GM12872 (cell line): ENCODE data around the gene USP28.
A peak's percentile ranks its signal among the peaks of the same experiment; 100 is the strongest.

Experiments used
- TF ChIP-seq, protein P1 (sequence below): IDR thresholded peaks from 3 replicates; pipeline ENCODE4 v1.5.1; 2011; ENCODE audit warnings: low read depth, mild to moderate bottlenecking, low read length, moderate library complexity; ENCODE audit not compliant: insufficient read depth

The USP28 gene

DNA sequence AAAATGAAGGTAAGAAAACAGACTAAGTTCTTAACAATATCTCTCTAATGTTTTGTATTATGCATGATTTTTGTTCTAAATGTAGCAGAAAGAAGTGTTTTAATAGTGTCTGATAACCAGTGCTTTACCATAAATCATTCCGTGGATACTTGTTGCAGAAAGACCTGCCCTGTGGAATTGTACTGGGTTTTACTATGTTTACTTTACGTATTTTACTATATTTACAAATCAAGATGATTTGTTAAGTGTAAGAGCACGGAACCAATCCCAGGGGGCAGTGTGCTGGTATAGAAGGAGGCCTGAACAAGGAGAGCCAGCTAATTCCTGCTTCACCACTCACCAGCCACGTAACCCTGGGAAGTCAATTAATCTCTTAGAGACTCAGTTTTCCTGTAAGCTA lies 30.7 kb upstream of the USP28 start:
- TF ChIP-seq, protein P1, sequence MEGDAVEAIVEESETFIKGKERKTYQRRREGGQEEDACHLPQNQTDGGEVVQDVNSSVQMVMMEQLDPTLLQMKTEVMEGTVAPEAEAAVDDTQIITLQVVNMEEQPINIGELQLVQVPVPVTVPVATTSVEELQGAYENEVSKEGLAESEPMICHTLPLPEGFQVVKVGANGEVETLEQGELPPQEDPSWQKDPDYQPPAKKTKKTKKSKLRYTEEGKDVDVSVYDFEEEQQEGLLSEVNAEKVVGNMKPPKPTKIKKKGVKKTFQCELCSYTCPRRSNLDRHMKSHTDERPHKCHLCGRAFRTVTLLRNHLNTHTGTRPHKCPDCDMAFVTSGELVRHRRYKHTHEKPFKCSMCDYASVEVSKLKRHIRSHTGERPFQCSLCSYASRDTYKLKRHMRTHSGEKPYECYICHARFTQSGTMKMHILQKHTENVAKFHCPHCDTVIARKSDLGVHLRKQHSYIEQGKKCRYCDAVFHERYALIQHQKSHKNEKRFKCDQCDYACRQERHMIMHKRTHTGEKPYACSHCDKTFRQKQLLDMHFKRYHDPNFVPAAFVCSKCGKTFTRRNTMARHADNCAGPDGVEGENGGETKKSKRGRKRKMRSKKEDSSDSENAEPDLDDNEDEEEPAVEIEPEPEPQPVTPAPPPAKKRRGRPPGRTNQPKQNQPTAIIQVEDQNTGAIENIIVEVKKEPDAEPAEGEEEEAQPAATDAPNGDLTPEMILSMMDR, result no peak

DNA sequence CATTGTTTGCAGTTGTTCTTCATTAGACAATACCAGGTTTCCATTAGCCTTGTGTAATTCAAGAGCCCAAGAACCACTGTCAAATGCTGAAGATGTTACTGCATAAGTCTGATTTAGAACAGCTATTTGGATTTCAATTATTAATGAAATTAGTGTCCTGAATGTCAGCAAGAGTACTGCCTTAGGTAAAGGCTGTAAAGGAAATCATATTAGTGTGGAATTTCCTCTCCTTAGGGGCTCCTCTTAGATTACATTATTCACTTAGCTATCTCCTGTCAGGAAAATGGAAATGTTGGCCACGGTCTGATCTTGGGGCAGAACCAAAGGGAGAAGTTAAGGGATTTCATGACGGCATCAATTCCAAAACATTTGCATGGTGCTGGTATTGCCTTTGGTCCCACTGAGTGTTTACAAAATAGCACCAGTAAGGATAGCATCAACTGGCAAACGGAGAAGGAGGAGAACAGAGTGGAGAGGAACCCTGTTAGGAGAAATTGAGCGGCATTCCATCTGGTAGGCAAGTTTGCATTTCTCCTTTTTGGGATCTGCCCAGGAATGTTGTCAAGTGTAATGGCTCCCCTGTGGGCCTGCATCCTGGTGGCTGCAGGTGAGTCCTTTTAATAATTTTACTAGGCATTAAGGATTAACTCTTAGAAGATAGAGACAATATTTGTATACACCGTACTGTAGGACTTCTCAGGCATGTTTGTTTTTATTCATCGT lies 29.2 kb upstream of the USP28 start, which contains the start of gene HTR3B:
HTR3B (plus strand) TSS at position 418 of the 723 bp plus-strand sequence; CDS start at position 556, 138 bp downstream.
- TF ChIP-seq, protein P1, result no peak

DNA sequence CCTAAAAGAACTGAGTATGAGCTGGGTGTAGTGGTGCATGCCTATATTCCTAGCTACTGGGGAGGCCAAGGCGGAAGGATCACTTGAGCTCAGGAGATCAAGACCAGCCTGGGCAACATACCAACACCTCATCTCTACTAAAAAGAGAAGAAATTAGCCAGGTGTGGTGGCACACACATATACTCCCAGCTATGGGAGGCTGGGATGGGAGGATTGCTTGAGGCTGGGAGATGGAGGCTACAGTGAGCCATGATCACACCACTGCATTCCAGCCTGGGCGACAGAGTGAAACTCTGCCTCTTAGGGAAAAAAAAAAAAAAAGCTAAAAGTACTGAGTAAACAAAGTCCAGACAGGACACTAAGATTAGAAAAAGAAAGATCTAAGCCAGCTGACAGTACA lies 25.8 kb upstream of the USP28 start:
- TF ChIP-seq, protein P1, result no peak

DNA sequence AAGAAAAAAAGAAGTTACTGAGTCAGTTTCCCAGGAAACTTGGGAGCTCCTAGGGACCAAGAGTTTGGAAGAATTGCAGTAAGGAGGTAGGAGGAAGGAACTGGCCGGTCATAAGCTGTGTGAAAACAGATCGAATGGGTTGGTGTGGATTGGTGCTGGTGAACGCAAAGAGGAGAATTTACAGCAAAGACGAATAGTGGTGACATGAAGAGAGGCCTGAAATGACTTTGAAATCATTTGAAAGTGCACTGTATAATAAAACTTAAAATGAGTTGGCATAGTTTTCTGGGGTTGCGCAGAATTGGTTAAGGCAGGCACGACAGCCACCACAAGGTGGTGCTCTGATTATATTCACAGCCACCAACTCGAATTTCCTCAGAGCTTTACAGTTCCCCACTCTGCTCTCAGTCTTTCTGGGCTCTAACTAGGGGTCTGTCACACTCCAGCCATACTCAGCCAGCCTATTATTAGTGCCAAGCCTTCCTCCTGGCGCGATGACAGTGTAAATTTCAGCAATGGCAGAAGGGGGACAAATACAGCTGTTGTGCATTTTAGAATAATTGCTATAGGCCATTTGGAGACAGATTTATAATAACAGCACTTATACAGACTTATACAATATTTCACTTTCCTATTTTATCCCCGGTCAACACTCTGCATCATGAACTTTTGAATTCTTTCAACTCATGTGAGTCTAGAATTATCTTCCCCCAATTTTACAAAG lies 20.9 kb upstream of the USP28 start:
- TF ChIP-seq, protein P1, result peak; percentile 83

DNA sequence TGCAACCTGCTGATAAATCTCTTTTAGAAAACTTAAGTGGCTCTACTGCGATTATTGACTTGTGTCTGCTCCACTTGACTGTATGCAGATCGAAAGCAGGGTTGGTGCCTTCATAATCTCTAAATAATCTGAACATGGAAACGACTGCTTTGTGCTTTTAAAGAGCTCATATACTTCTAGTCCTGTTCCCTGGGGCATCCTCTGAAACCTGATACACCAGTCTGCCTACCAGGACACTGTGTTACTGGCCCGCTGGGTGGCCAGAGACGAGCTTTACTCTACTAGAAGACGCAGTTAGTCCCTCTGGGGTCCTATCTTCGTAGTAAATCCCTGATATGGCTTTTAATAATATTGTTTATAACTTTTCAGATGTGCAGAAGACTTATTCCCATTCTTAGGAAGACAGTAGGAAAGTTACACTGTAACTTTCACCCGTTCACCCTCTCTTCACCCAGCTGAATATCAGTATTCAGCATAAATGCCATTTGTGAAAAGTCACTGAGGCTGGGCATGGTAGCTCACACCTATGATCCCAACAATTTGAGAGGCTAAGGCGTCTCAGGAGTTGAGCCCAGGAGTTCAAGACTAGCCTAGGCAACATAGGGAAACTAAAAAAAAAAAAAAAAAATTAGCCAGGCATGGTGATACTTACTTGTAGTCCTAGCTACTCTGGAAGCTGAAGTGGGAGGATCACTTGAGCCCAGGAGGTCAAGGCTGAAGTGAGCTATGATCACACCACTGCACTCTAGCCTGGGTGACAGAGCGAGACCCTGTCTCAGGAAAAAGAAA lies 20.2 kb upstream of the USP28 start:
- TF ChIP-seq, protein P1, result no peak

DNA sequence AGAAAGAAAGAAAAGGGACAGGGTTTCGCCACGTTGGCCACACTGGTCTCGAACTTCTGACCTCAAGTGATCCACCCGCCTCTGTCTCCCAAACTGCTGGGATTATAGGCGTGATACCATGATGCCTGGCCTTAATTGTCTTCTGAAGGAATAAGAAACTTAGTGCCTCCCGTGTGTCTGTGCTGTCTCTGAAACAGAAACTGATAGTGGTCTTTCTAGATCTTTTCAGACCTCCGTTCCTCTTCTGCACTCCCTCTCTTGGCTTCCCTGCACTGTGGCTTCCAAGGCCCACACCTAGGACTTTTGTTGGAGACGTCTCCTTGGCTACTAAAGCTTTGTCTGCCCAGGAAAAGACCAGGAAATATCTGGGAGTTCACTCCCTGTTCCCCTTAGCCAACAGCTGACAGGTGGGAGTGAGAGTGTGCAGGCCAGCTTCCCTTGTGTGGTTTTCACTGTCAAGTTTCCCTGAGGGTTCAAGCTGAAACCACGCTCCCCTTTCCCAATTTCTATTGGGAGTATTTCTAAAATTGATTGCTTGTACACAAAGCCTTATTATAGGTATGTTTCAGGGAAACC lies 19.1 kb upstream of the USP28 start:
- TF ChIP-seq, protein P1, result no peak

DNA sequence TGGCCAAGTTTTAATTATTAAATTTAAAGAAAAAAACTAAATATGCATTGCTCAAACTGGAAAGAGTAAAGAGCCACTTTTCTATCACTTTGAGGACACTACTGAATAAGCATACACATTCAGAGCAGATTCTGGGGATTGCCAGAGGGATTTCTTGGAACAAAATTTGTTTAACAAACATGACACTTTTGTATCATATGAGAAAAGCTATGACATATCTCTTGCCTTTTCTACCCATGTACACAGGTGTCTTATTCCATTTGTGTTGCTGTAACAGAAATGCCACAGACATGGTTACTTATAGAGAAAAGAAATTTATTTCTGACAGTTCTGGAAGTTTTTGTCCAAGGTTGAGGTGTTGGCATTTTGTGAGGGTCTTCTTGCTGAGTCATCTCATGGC lies 13.5 kb upstream of the USP28 start:
- TF ChIP-seq, protein P1, result no peak
